ENCODE measurements around the gene ATF7IP. TPM values are rescaled to one million over a fixed set of nuclear protein-coding genes. Genes with fewer than 3 reads are reported as not detected.

Gene ATF7IP
- total RNA-seq, 1 donor from 2014 or later: 46.2 TPM

DNA sequence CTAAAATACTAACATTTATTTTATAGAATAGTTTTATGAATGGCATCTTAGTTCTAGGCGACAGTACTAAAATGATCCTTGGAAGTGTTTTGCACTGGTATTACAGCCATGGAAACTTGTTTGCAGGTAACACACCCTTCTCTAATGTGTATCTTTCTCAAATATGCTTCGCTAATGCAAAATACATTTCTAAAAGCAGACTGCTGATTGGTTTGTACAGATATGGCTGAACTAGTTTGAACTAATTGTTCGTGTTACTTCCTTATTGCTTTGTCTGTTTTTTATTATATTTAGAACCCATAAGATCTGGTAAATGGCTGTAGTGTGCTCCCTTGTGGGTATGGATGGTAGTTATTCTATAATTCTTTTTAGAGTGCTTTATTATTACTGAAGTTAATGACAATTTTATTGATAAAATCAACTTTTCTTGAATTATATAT is 53.0 kb downstream of the ATF7IP start:
- DNase-seq: peak; percentile 63

DNA sequence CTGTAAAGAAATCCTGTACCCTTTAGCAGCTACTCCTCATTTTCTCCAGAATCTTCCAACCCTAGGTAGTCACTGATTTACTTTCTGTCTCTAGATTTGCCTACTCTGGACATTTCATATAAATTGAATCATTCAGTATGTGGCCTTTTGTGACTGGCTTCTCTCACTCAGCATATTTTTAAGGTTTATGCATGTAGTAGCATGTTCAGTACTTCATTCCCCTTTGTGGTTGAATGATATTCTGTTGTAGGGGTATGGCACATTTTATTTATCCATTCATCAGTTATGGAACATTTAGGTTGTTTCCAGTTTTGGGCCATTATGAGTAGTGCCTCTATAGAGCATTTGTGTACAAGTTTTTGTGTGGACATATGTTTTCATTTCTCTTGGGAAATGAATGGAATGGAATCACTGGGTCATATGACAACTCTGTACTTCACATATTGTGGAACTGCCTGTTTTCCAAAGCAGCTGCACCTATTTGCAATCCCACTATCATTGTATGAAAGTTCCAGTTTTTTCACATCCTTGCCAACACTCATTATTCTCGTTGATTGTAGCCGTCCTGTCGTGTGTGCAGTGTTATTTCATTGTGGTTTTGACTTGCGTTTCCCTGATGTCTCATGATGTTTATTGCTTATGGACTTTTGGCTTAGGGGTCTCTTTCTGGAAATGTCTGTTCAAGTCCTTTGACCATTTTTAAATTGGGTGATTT is 57.2 kb downstream of the ATF7IP start:
- DNase-seq: no peak

DNA sequence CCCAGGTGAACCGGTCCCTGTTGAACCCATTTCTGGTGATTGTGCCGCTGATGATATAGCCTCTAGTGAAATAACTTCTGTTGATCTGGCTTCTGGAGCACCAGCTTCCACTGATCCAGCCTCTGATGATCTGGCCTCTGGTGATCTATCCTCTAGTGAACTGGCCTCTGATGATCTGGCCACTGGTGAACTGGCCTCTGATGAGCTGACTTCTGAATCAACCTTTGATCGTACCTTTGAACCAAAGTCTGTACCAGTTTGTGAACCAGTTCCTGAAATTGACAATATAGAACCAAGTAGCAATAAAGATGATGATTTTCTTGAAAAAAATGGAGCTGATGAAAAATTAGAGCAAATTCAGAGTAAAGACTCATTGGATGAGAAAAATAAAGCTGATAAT is 59.1 kb downstream of the ATF7IP start:
- DNase-seq: no peak

DNA sequence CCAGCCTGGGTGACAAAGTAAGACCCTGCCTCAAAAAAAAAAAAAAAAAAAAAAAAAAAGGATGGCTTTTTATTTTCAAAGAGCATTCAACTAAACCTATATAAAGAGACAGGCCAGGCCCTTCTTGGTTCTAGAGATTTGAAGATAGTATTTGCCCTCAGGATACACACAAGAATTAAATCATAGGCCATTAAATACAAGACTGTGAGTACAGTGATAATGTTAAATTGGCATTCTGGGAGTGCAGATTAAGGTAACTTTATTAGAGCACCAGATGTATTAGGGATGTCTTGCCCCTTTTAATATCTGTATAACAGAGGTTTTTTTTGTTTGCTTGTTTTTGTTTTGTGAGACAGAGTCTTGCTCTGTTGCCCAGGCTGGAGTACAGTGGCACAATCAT is 61.3 kb downstream of the ATF7IP start:
- DNase-seq: no peak

DNA sequence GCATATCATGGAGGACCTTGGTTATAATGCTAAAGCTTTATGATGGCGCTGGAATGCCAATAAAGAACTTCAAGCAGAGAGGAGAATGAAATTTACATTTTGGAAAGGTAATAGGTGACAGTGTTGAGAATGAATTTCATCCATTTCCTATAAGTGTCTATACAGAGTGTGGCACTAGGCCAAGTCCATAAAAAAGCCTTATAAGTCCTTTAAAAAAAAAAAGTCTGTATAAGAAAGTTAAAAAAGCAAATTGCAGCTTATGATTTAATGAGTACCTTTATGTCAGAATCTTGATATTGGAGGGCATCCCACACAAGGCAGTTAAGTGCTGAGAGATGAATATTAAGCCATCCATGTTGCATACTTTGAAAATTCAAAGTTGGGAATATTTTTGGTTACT is 62.4 kb downstream of the ATF7IP start:
- DNase-seq: no peak

DNA sequence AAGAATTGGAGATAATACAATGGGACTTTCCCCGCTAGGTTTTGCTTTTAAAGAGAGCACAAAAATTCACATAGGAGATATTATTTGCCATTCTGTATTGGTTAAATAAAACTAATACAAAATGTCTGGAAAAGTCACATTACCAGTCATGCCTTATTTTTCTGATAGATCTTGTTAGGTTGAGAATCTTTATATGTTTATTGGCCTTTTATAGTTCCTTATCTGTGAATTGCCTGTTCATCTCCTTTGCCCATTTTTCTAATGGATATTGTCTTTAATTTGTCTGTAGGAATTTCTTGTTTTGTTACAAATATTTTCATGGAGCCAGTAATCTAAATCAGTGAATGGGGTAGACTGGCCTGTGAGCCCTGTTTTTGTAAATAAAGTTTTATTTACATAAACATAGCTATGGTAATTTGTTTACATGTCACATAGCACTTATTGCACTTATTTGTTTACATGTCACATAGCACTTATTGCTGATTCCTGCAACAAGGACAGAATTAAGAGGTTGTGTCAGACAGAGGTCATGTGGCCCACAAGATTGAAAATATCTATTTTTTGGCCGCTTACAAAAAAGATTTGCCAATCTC is 65.0 kb downstream of the ATF7IP start:
- DNase-seq: no peak

DNA sequence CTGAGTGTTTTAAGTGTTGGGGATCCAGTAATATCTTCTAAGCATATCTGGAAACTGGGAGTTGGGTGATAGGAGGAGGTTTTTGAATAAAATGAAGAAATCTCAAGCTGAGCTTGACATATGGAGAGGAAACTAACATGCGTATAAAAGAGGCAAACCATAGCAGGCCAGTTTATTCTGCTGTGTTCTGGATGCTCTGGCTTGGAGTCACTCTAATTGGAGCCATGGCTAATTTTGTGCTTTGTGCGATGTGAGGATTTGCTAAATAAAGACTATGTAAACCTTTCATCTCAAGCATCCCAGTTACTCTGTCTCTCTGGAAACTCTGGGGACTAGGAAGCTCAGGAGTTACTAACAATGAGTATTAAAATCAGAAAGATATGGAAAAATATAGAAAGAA is 66.5 kb downstream of the ATF7IP start:
- DNase-seq: no peak

DNA sequence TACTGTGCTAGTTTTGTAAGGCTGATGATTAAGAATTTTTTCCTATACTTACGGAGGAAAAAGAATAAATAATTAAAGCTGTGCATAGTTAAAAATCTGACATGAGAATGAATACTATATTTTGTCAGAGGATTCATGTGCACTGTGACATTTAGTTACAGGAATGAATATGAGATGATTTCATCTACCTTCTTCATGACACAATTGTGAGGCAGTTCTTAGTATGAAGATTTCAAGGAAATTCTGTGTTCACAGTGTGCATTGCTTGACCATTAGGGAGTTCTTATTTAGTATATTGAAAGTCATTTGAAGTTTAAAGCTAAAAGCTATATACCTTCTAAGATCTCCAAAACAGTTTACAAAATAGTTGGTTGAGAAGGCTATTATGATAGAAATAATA is 70.1 kb downstream of the ATF7IP start:
- DNase-seq: no peak

DNA sequence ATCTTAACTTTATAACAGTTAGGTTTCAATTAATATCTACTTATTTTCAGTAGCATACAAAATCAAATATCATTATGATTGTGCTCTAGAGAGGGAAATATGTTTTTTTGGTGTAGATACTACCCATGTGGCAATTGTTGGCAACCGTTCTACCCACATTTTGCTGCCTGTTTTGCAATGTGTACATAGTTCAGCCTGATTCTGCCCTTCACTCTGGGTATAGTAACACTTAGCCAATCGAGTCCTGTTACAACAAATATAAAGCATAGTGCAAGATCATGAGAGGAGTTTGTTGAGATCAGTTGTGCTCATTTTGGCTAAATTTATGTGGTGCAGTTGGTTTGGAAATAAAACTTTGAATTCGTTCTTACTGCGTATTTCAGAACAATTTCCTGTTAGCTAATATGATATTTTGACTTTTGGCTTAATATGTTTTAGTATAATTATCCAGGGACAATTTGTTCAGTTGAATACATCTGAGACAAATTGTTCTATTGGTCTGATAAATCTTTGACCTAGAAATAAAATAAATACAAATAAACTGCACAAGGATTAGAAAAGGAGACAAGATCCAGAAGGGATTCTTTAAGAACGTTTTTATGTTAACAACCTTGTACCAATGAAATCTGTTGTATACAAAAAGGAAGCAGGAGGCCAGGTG is 76.9 kb downstream of the ATF7IP start:
- no peak for DNase-seq

DNA sequence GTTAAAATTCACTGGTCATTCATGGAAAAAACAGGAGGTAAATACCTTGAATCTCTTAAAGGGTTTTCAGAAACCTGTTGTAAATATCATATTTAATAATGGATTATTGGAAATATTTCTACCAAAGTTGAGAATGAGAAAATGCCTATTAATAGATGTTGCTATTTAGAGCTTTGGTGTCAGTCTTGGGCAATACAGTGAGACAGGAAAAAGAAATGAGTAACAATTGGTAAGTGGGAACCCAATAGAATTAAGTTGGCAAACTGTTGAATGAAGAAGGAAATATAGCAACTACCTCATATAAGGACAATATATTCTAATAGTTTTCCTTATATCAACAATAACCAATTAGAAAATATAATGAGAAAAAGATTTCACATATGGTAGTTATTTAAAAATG is 78.0 kb downstream of the ATF7IP start:
- no peak for DNase-seq

DNA sequence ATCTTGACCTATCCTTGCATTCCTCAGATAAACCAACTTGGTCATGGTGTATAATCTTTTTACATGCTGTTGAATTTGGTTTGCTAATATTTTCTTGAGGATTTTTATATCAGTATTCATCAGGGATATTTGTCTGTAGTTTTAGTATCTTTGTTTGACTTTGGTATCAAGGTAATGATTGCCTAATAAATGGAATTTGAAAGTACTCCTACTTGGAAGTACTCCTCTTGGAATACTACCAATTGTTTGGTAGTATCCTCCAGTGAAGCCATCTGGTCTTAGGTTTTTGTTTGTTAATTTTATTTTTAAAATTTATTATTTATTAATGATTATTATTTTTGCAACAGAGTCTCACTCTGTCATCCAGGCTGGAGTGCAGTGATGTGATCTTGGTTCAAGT is 85.0 kb downstream of the ATF7IP start:
- no peak for DNase-seq

DNA sequence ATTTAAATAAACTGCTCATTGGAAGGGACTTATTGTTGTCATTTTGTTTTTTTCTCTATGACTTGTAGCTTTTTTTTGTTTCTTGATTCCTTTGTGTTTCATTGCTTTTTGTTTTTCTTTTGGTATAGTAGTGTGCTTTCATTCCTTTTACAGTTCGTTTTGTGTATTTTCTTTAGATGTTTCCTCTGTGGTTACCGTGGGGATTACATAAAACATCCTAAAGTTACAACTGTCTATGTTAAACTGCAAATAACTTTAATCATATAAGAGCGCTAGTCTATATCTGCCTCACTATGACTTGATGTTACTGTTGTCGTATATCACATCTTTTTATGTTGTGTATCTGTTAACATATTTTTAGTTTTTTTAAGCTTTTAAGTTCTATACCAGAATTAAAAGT is 86.9 kb downstream of the ATF7IP start:
- DNase-seq: no peak

DNA sequence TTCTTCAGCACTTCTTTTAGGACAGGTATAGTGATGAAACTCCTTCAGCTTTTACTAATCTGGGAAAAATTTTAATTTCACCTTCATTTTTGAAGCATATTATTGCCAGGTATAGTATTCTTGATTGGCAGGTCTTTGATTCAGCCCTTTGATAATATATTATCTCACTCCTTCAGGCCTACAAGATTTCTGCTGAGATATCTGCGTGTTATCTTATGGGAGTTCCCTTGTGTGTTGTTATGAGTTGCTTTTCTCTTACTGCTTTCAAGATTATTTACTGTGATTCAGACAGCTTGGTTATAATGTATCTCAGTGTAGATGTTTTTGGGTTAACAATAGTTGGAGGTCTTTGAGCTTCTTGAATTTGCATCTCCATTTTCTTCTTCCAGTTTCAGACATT is 87.4 kb downstream of the ATF7IP start:
- no peak for DNase-seq

DNA sequence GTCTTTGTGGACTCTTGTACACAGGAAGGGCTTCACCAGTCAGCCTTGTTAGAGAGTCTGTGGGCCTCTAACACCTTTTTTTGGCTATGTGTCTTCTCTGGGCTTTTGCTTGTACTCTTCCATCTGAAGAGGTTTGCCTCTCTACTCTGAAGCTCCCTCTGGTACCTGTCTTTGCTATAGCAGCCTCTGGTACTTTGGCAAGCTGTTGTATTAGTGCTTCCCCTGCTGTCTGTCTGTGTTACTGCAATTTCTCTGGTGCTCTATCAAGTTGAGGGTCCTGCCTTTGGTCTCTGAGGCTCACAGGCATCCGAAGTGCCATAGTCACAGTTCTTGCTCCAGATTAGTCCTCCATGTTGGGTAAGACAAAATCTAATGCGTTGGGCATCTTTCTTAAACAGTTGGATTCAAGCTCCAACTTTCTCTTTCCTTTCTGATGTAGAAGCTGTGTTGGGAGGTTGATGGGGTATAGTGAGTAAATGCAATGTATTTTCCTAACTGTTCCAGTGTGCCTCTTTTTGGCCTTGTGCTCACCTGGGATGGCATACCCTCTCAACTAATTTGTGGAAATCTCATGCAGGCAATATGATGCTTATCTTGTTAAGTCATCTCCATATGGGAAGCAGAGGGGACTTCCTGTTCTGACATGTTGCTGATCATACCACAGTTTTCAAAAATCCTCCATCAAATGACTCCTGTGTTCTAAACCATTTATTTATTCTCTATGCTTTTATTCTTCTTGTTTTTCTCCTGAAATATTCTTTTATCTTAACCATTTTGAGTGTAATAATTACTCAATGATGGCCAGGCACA is 88.8 kb downstream of the ATF7IP start:
- DNase-seq: no peak

DNA sequence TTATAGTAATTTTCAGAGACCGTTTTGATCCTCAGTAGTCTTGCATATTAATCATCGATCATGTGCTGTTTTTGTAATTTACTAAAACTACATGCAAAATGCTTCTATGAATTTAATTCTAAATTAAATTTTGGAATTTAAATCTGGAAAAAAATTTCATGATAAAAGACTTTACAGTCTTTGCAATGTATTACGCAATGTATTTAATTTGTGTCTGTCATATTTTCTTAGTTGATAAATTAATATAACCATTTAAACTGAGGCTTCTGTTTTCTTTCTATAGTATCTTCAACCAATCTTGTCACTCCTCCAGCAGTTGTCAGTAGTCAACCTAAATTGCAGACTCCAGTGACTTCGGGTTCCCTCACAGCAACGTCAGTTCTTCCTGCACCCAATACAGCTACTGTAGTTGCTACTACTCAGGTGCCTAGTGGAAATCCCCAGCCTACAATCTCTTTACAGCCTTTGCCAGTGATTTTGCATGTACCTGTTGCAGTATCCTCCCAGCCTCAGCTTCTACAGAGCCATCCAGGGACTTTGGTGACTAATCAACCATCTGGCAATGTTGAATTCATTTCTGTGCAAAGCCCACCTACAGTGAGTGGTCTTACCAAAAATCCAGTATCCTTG is 94.8 kb downstream of the ATF7IP start:
- no peak for DNase-seq

DNA sequence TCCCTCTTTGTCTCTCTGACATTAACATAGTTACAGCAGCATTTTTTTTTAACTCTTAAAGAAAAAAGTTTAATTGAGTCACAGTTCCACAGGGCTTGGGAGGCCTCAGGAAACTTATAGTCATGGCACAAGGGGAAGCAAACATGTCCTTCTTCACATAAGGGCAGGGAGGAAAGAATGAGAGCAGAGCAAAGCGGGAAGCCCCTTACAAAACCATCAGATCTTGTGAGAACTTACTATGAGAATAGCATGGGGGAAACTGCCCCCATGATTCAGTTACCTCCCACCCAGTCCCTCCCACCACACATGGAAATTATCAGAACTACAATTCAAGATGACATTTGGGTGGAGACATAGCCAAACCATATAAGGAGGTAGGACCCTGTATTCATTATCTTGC is 106.0 kb downstream of the ATF7IP start:
- DNase-seq: no peak

DNA sequence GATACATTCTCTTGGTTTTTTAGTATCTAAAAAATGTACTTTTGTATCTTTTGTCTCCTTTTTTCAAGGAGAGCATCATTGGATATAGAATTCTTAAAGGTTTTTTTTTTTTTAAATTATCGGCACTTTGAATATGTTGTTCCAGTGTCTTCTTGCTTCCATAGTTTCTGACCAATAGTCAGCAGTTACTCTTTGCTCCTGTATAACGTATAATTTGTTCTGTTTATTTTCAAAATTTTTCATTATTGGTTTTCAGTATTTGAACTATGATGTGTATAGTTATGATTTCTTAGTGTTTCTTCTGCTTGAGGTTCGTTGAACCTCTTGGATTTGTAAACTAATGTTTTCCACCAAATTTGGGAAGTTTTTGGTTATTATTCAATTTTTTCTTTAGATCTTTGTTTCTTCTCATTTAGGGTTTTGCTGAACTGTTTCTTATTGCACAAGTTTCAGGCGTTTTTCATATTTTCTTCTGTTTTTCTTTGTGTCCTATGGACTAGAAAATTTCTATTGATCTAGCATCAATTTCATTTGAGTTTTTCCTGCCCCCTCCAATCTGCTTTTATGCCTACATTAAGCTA is 108.3 kb downstream of the ATF7IP start:
- DNase-seq: no peak

DNA sequence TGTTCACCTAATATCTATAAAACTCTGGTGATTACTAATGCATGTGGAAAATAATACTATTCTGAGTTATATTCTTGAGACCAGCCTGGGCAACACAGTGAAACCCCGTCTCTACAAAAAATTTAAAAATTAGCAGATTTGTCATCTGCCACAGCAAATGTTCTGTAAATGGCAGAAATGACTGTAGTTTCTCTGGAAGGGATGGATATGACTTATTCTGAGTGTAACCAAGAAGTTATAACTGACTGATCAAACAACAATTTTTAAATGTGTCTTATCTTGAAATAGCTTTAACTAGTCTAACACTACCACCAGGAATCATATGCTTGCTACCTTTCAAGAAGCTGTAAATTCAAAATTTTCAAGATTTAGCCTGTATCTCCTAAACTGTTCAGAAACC is 113.5 kb downstream of the ATF7IP start:
- DNase-seq: no peak

DNA sequence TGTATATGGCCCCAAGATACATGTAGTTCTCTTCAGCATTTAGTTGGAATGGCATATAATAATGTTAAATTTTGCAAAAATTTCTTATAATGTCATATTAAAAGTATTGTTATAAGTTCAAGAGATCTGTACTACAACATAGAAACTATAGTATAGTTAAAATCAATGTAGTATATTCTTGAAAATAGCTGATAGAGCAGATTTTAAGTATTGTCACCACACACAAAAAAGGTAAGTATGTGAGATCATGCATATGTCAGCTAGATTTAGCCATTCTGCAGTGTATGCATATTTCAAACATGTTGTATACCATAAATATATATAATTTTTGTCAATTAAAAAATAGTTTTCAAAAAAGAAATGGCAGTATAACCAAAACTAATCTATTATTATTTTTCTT is 115.7 kb downstream of the ATF7IP start:
- no peak for DNase-seq

DNA sequence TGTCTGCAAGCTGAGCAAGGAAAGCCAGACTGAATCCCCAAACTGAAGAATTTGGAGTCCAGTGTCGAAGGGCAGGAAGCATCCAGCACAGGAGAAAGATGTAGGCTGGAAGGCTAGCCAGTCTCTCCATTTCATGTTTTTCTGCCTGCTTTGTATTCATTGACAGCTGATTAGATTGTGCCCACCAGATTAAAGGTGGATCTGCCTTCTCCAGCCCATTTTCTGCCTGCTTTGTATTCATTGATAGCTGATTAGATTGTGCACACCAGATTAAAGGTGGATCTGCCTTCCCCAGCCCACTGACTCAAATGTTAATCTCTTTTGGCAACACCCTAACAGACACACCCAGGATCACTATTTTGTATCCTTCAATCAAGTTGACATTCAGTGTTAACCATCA is 116.9 kb downstream of the ATF7IP start:
- no peak for DNase-seq

DNA sequence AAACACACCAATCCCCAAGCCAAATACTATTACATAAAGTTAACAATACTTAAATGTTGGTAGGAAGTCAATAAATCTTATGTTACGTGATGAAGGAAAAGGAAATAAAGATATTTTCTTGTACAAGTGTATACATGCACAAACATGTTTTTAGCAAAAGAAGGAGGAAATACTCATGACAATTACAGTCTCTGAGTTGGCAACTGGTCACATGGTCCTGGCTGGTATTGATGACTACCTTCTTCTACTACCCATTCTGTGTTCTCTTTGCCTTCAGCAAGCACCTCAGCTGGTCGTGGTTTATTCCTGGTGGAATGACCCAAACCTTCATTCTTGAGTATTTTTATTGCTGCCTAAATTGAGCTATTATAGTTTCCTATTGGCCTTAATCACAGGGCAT is 117.4 kb downstream of the ATF7IP start:
- DNase-seq: no peak

DNA sequence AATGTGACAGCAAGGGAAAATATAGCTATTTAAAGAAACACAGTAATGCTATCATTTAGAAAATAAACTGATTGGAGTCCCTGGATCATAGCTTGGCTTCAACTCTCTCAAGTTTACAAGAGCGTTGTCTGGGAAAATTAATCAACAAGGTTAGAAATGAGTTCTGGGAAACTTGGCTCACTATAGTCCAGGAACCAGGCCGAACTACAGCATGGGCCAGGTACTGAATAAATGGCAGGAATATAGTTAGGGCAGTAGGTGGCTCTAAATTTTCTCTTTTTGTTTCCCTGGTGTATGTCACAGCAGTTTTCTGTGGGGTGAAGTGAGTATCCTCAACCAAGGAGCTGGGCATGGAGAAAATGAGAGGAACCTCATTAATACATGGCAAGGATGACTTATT is 129.8 kb downstream of the ATF7IP start:
- no peak for DNase-seq

All from skin of body (tissue), 2 donors.